ENCODE data around the gene GPER1. TPM values are rescaled to one million over a fixed set of nuclear protein-coding genes. Genes with fewer than 3 reads are reported as not detected.
"Not testable (repeated sequence)": the region's sequence is repeated elsewhere in the genome, so short reads cannot be mapped to it uniquely, and the experiment has no call there.

The GPER1 gene
- total RNA-seq, 1 experiment from 2014 or later = not detected

DNA sequence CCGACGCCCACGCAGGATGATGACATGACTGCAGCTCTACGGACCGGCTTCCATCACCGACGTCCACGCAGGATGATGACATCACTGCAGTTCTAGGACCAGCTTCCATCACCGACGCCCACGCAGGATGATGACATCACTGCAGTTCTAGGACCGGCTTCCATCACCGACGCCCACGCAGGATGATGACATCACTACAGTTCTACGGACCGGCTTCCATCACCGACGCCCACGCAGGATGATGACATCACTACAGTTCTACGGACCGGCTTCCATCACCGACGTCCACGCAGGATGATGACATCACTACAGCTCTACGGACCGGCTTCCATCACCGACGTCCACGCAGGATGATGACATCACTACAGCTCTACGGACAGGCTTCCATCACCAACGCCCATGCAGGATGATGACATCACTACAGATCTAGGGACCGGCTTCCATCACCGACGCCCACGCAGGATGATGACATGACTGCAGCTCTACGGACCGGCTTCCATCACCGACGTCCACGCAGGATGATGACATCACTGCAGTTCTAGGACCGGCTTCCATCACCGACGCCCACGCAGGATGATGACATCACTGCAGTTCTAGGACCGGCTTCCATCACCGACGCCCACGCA, 28.6 kb downstream of the GPER1 start:
- H4K20me1 ChIP-seq (ENCODE audit: control insufficient read depth, insufficient read depth, insufficient read length); H4K8ac ChIP-seq (replicated peaks; ENCODE audit: insufficient read length, low read depth, low read length); H3K23me2 ChIP-seq (ENCODE audit: insufficient read length, low read depth, low read length, poor library complexity, severe bottlenecking); H3K4me1 Mint-ChIP-seq; H3K27ac ChIP-seq (ENCODE audit: insufficient read length, low read depth, low read length); H3K79me1 ChIP-seq (ENCODE audit: insufficient read depth, low read depth, low read length, poor library complexity, severe bottlenecking); H2AFZ ChIP-seq (ENCODE audit: low read length); H3K14ac ChIP-seq (ENCODE audit: insufficient read depth, low read length); H4K91ac ChIP-seq (ENCODE audit: insufficient read length, low read depth, low read length); H3K79me2 ChIP-seq (ENCODE audit: insufficient read depth, low read length); H3K18ac ChIP-seq (ENCODE audit: insufficient read length, low read depth, low read length); H3K9me3 ChIP-seq (ENCODE audit: control insufficient read depth, low read depth, low read length); DNase-seq; H2BK15ac ChIP-seq (ENCODE audit: low read depth, low read length); H2AK5ac ChIP-seq (ENCODE audit: insufficient read length, low read length); H3K4me1 ChIP-seq (ENCODE audit: insufficient read depth, low read length); H3K27me3 ChIP-seq (ENCODE audit: insufficient read depth, low read length); H3K4me3 Mint-ChIP-seq; H3K4me2 ChIP-seq (ENCODE audit: insufficient read depth, insufficient read length, low read length); H4K5ac ChIP-seq (ENCODE audit: insufficient read length, low read depth, low read length); H2BK5ac ChIP-seq (ENCODE audit: insufficient read length, low read length); H3K27ac Mint-ChIP-seq; H2BK20ac ChIP-seq (ENCODE audit: low read depth, low read length, poor library complexity, severe bottlenecking); H2BK120ac ChIP-seq (ENCODE audit: low read depth, low read length, poor library complexity, severe bottlenecking); H3K4ac ChIP-seq (ENCODE audit: low read depth, low read length); H2BK12ac ChIP-seq (ENCODE audit: insufficient read length, low read depth, low read length); H3K9me3 Mint-ChIP-seq; H3K56ac ChIP-seq (ENCODE audit: insufficient read length, low read depth, low read length); H3K9ac ChIP-seq (ENCODE audit: extremely low read depth, insufficient read length, low read length); H3T11ph ChIP-seq (ENCODE audit: low read length); H3K27me3 Mint-ChIP-seq (ENCODE audit: low read depth); H3K23ac ChIP-seq (ENCODE audit: insufficient read length, low read depth, low read length): not testable (repeated sequence)
- WGBS (ENCODE audit: extremely low coverage, insufficient read length, low lambda C conversion rate) = no CpG with 5 or more reads among the region's 49 CpGs
- peaks cover 8 to 13% (median 10%) of the 10 kb centered on the region in 3 experiments for H3K36me3 Mint-ChIP-seq (ENCODE audit: insufficient read depth in 1 of 3, low read depth in 3 of 3)

Measured in H9 (cell line).